ENCODE results near the gene FANCE. TPM values are rescaled to one million over a fixed set of nuclear protein-coding genes. Genes with fewer than 3 reads are reported as not detected.
A peak's percentile ranks its signal among the peaks of the same experiment; 100 is the strongest.

FANCE gene
- total and polyA plus RNA-seq, 9 of the 15 experiments (the other 6 are each of a cell fraction or from before 2014, with no cell fraction given): 5.7 to 30.2 (median 17.0) TPM

DNA sequence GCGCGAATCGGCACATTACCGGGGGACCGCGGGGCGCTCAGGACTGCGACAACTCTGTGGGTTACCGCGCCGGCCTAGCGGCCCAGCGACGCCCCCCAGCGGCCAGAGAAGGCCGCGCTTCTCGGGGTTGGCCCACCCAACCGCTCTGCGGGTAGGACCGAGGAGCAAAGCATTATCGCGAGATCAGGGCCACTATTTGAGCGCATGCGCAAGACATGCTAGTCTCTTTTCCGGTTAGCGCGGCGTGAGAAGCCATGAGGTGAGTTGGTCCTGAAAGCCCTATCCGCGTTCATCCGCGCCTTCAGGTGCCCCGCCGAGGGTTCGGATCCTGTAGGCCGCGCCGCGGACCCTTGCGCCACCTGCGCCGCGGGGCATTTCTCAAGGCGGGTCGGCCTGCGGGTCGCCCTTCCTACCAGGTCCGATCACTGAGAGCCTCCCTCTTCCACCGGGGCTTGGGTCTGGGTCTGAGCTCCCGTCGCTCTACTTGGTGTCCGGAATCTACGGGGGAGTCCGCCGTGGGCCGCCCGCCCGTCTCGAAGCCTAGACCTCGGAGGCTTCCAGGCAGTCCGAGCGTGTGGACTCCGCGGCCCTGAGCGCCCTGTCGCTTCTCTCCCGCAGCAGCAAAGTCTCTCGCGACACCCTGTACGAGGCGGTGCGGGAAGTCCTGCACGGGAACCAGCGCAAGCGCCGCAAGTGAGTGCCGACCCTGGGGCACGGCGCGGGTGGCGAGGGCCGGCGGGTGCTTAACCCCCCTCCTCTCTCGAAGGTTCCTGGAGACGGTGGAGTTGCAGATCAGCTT, 16.2 kb downstream of the FANCE start, which contains the start of gene RPL10A (continued):
- TF ChIP-seq, protein P1, sequence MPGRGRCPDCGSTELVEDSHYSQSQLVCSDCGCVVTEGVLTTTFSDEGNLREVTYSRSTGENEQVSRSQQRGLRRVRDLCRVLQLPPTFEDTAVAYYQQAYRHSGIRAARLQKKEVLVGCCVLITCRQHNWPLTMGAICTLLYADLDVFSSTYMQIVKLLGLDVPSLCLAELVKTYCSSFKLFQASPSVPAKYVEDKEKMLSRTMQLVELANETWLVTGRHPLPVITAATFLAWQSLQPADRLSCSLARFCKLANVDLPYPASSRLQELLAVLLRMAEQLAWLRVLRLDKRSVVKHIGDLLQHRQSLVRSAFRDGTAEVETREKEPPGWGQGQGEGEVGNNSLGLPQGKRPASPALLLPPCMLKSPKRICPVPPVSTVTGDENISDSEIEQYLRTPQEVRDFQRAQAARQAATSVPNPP (IDR thresholded peaks at IDR 0.05; ENCODE audit: borderline replicate concordance, insufficient read depth, insufficient read length): no peak
- TF ChIP-seq HNRNPK (IDR thresholded peaks at IDR 0.05; ENCODE audit: low read depth, low read length, poor library complexity, severe bottlenecking) (no peak), DACH1 (IDR thresholded peaks at IDR 0.05; ENCODE audit: partially characterized antibody) (no peak), NFATC3 (IDR thresholded peaks at IDR 0.05) (no peak), ZNF263 (CRISPR knock-in tag; IDR thresholded peaks at IDR 0.05; ENCODE audit: borderline replicate concordance) (peak; percentile 65), ZNF133 (CRISPR knock-in tag; IDR thresholded peaks at IDR 0.05) (no peak), HMG20B (CRISPR knock-in tag; IDR thresholded peaks at IDR 0.05) (no peak), PTTG1 (tag; IDR thresholded peaks at IDR 0.05; ENCODE audit: low read depth) (no peak), SAFB2 (IDR thresholded peaks at IDR 0.05; ENCODE audit: borderline replicate concordance, low read depth, low read length, severe bottlenecking) (no peak), BHLHE40 (IDR thresholded peaks at IDR 0.05; ENCODE audit: low read length) (peak; percentile 13; the same call in 1 of the 2 replicates), GABPB1 (CRISPR knock-in tag; IDR thresholded peaks at IDR 0.05) (peak; percentile 90), POU5F1 (IDR thresholded peaks at IDR 0.05; ENCODE audit: borderline replicate concordance, low read depth, low read length, partially characterized antibody) (no peak)
- TF ChIP-seq, protein P2, sequence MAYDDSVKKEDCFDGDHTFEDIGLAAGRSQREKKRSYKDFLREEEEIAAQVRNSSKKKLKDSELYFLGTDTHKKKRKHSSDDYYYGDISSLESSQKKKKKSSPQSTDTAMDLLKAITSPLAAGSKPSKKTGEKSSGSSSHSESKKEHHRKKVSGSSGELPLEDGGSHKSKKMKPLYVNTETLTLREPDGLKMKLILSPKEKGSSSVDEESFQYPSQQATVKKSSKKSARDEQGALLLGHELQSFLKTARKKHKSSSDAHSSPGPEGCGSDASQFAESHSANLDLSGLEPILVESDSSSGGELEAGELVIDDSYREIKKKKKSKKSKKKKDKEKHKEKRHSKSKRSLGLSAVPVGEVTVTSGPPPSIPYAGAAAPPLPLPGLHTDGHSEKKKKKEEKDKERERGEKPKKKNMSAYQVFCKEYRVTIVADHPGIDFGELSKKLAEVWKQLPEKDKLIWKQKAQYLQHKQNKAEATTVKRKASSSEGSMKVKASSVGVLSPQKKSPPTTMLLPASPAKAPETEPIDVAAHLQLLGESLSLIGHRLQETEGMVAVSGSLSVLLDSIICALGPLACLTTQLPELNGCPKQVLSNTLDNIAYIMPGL (CRISPR knock-in tag; IDR thresholded peaks at IDR 0.05): peak; percentile 97
- TF ChIP-seq, protein P3, sequence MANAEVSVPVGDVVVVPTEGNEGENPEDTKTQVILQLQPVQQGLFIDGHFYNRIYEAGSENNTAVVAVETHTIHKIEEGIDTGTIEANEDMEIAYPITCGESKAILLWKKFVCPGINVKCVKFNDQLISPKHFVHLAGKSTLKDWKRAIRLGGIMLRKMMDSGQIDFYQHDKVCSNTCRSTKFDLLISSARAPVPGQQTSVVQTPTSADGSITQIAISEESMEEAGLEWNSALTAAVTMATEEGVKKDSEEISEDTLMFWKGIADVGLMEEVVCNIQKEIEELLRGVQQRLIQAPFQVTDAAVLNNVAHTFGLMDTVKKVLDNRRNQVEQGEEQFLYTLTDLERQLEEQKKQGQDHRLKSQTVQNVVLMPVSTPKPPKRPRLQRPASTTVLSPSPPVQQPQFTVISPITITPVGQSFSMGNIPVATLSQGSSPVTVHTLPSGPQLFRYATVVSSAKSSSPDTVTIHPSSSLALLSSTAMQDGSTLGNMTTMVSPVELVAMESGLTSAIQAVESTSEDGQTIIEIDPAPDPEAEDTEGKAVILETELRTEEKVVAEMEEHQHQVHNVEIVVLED (CRISPR knock-in tag; IDR thresholded peaks at IDR 0.05): no peak
- TF ChIP-seq, protein P4, sequence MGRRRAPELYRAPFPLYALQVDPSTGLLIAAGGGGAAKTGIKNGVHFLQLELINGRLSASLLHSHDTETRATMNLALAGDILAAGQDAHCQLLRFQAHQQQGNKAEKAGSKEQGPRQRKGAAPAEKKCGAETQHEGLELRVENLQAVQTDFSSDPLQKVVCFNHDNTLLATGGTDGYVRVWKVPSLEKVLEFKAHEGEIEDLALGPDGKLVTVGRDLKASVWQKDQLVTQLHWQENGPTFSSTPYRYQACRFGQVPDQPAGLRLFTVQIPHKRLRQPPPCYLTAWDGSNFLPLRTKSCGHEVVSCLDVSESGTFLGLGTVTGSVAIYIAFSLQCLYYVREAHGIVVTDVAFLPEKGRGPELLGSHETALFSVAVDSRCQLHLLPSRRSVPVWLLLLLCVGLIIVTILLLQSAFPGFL (CRISPR knock-in tag; IDR thresholded peaks at IDR 0.05): no peak; the same call in 1 of the 2 replicates
- TF ChIP-seq, protein P5, sequence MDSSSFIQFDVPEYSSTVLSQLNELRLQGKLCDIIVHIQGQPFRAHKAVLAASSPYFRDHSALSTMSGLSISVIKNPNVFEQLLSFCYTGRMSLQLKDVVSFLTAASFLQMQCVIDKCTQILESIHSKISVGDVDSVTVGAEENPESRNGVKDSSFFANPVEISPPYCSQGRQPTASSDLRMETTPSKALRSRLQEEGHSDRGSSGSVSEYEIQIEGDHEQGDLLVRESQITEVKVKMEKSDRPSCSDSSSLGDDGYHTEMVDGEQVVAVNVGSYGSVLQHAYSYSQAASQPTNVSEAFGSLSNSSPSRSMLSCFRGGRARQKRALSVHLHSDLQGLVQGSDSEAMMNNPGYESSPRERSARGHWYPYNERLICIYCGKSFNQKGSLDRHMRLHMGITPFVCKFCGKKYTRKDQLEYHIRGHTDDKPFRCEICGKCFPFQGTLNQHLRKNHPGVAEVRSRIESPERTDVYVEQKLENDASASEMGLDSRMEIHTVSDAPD (CRISPR knock-in tag; IDR thresholded peaks at IDR 0.05): no peak
- TF ChIP-seq, protein P6, sequence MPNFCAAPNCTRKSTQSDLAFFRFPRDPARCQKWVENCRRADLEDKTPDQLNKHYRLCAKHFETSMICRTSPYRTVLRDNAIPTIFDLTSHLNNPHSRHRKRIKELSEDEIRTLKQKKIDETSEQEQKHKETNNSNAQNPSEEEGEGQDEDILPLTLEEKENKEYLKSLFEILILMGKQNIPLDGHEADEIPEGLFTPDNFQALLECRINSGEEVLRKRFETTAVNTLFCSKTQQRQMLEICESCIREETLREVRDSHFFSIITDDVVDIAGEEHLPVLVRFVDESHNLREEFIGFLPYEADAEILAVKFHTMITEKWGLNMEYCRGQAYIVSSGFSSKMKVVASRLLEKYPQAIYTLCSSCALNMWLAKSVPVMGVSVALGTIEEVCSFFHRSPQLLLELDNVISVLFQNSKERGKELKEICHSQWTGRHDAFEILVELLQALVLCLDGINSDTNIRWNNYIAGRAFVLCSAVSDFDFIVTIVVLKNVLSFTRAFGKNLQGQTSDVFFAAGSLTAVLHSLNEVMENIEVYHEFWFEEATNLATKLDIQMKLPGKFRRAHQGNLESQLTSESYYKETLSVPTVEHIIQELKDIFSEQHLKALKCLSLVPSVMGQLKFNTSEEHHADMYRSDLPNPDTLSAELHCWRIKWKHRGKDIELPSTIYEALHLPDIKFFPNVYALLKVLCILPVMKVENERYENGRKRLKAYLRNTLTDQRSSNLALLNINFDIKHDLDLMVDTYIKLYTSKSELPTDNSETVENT (CRISPR knock-in tag; IDR thresholded peaks at IDR 0.05): peak; percentile 90
